BE2C (cell line): Measurements from ENCODE around the gene MCC.
"Not testable (repeated sequence)": the region's sequence is repeated elsewhere in the genome, so short reads cannot be mapped to it uniquely, and the experiment has no call there.

Experiments used
- DNase-seq: peaks from one replicate; pipeline ENCODE4 v3.0.0-alpha.2; 2020
- H3K27me3 ChIP-seq: fragments of 250-450 bp; sonication (Bioruptor Pico); 2 replicates; pipeline ENCODE4 v1.5.1; 2020; ENCODE audit warnings: mild to moderate bottlenecking
- H3K36me3 ChIP-seq: fragments of 250-450 bp; sonication (Bioruptor Pico); 2 replicates; pipeline ENCODE4 v1.5.1; 2020; ENCODE audit warnings: mild to moderate bottlenecking
- H3K4me1 ChIP-seq: fragments of 250-450 bp; sonication (Bioruptor Pico); 2 replicates; pipeline ENCODE4 v1.5.1; 2020
- H3K4me3 ChIP-seq: 2 replicates; pipeline ENCODE4 v1.5.1; 2011; ENCODE audit warnings: low read depth, low read length
- H3K9me3 ChIP-seq: fragments of 250-450 bp; sonication (Bioruptor Pico); 2 replicates; pipeline ENCODE4 v1.5.1; 2020
- CTCF ChIP-seq: IDR thresholded peaks from 2 replicates; pipeline ENCODE4 v1.5.1; 2012; ENCODE audit warnings: mild to moderate bottlenecking, low read depth, low read length

MCC gene

GRCh38 chr5:113081091-113081839 is 407.0 kb downstream of the MCC start:
- H3K4me3 ChIP-seq = no peak overlapping the region
- H3K36me3 ChIP-seq = peaks cover 38% of the 10 kb centered on the region
- H3K4me1 ChIP-seq = peaks cover 45% of the 10 kb centered on the region
- no peaks in the 10 kb centered on the region for H3K9me3 ChIP-seq
- H3K27me3 ChIP-seq = no peaks in the 10 kb centered on the region
- DNase-seq = no peak
- TF ChIP-seq CTCF = no peak

GRCh38 chr5:113076649-113077048 is 411.6 kb downstream of the MCC start:
- H3K36me3 ChIP-seq = peaks cover 44% of the 10 kb centered on the region
- H3K4me1 ChIP-seq, DNase-seq, H3K27me3 ChIP-seq, H3K9me3 ChIP-seq, H3K4me3 ChIP-seq: not testable (repeated sequence)

- no peak for TF ChIP-seq CTCF
- Histone ChIP-seq H3K4me1 (no peaks in the 10 kb centered on the region), H3K27me3 (no peaks in the 10 kb centered on the region), H3K9me3 (no peaks in the 10 kb centered on the region), H3K4me3 (no peak overlapping the region), H3K36me3 (peaks cover 45% of the 10 kb centered on the region)
- DNase-seq = no peak
These were observed 413.2 kb downstream of the MCC start for GRCh38 chr5:113075019-113075418.

GRCh38 chr5:113073629-113074034 is 414.6 kb downstream of the MCC start:
- H3K4me1 ChIP-seq, DNase-seq, H3K4me3 ChIP-seq, H3K9me3 ChIP-seq, H3K27me3 ChIP-seq: not testable (repeated sequence)
- H3K36me3 ChIP-seq = peaks cover 52% of the 10 kb centered on the region

- TF ChIP-seq CTCF = no peak
- DNase-seq = no peak
- H3K36me3 ChIP-seq = peaks cover 72% of the 10 kb centered on the region
- no peaks in the 10 kb centered on the region for H3K4me1 ChIP-seq
- no peaks in the 10 kb centered on the region for H3K27me3 ChIP-seq
- H3K9me3 ChIP-seq = no peaks in the 10 kb centered on the region
- no peak overlapping the region for H3K4me3 ChIP-seq
These were observed 416.9 kb downstream of the MCC start for GRCh38 chr5:113071401-113071800.

- TF ChIP-seq CTCF = no peak
- no peaks in the 10 kb centered on the region for H3K4me1 ChIP-seq
- H3K4me3 ChIP-seq = no peak overlapping the region
- H3K9me3 ChIP-seq = no peaks in the 10 kb centered on the region
- H3K36me3 ChIP-seq = peaks cover 71% of the 10 kb centered on the region
- H3K27me3 ChIP-seq = no peaks in the 10 kb centered on the region
- DNase-seq = no peak
These were observed 417.4 kb downstream of the MCC start for GRCh38 chr5:113070901-113071300.

GRCh38 chr5:113068559-113068958 is 419.7 kb downstream of the MCC start:
- no peak for TF ChIP-seq CTCF

More at GRCh38 chr5:113068559-113068958, 419.7 kb downstream of the MCC start:
- H3K4me3 ChIP-seq = no peak overlapping the region
- peaks cover 67% of the 10 kb centered on the region for H3K36me3 ChIP-seq
- no peaks in the 10 kb centered on the region for H3K27me3 ChIP-seq
- no peaks in the 10 kb centered on the region for H3K4me1 ChIP-seq
- DNase-seq = no peak
- H3K9me3 ChIP-seq = no peaks in the 10 kb centered on the region
